Trophoblast cell (in vitro differentiated cells and primary cell): ENCODE results near the gene PSMD12.
"Not testable (repeated sequence)": the region's sequence is repeated elsewhere in the genome, so short reads cannot be mapped to it uniquely, and the experiment has no call there.

ENCODE experiments used
- DNase-seq, 2 donors: peaks; one replicate each; pipeline ENCODE4 v3.0.0-alpha.2; 2016
- H2AFZ ChIP-seq: 2 replicates; pipeline ENCODE4 v1.6.1; 2013; ENCODE audit warnings: low read length, moderate library complexity, mild to moderate bottlenecking; ENCODE audit not compliant: insufficient read depth, poor library complexity
- H2AK5ac ChIP-seq: 2 replicates; pipeline ENCODE4 v1.6.1; 2013; ENCODE audit warnings: mild to moderate bottlenecking, low read length
- H2BK120ac ChIP-seq: 2 replicates; pipeline ENCODE4 v1.6.1; 2013; ENCODE audit warnings: low read length, mild to moderate bottlenecking, moderate library complexity; ENCODE audit not compliant: insufficient read depth, poor library complexity
- H2BK12ac ChIP-seq: 2 replicates; pipeline ENCODE4 v1.6.1; 2013; ENCODE audit warnings: mild to moderate bottlenecking, low read length, moderate library complexity
- H2BK5ac ChIP-seq: 2 replicates; pipeline ENCODE4 v1.6.1; 2013; ENCODE audit warnings: low read length, low read depth, moderate library complexity, mild to moderate bottlenecking; ENCODE audit not compliant: poor library complexity
- H3K14ac ChIP-seq: 2 replicates; pipeline ENCODE4 v1.6.1; 2013; ENCODE audit warnings: mild to moderate bottlenecking, low read length
- H3K18ac ChIP-seq: 2 replicates; pipeline ENCODE4 v1.6.1; 2013; ENCODE audit warnings: mild to moderate bottlenecking, low read length
- H3K23ac ChIP-seq: 2 replicates; pipeline ENCODE4 v1.6.1; 2013; ENCODE audit warnings: low read length
- H3K27ac ChIP-seq: 2 replicates; pipeline ENCODE4 v1.5.1; 2013; ENCODE audit warnings: low read depth, mild to moderate bottlenecking, inconsistent platforms, low read length, moderate library complexity
- H3K27me3 ChIP-seq: 2 replicates; pipeline ENCODE4 v1.6.1; 2013; ENCODE audit warnings: inconsistent platforms, mild to moderate bottlenecking, low read length, moderate library complexity; ENCODE audit not compliant: insufficient read depth
- H3K36me3 ChIP-seq, 2 experiments: 1 replicate in 1 of 2; 2 replicates in 1 of 2; pipeline ENCODE4 v1.6.1; 2013; ENCODE audit warnings: low read length in 2 of 2, mild to moderate bottlenecking in 2 of 2, moderate library complexity in 1 of 2; ENCODE audit not compliant: insufficient read depth in 2 of 2, control insufficient read depth in 1 of 2
- H3K4ac ChIP-seq: 2 replicates; pipeline ENCODE4 v1.6.1; 2013; ENCODE audit warnings: low read depth, mild to moderate bottlenecking, low read length, moderate library complexity
- H3K4me1 ChIP-seq, 2 experiments: 1 replicate in 1 of 2; 2 replicates in 1 of 2; pipeline ENCODE4 v1.6.1; 2013; ENCODE audit warnings: low read length in 2 of 2, mild to moderate bottlenecking in 2 of 2, moderate library complexity in 1 of 2; ENCODE audit not compliant: insufficient read depth in 2 of 2, control insufficient read depth in 1 of 2
- H3K4me2 ChIP-seq: 2 replicates; pipeline ENCODE4 v1.6.1; 2013; ENCODE audit warnings: inconsistent platforms, mild to moderate bottlenecking, low read length, moderate library complexity
- H3K4me3 ChIP-seq: 2 replicates; pipeline ENCODE4 v1.5.1; 2013; ENCODE audit warnings: mild to moderate bottlenecking, low read depth, low read length, inconsistent platforms
- H3K79me1 ChIP-seq: one replicate; pipeline ENCODE4 v1.6.1; 2013; ENCODE audit warnings: low read length
- H3K79me2 ChIP-seq: 2 replicates; pipeline ENCODE4 v1.6.1; 2013; ENCODE audit warnings: low read length, mild to moderate bottlenecking; ENCODE audit not compliant: control insufficient read depth, insufficient read depth, poor library complexity
- H3K9ac ChIP-seq: 2 replicates; pipeline ENCODE4 v1.6.1; 2013; ENCODE audit warnings: mild to moderate bottlenecking, low read length
- H3K9me3 ChIP-seq: 2 replicates; pipeline ENCODE4 v1.6.1; 2013; ENCODE audit warnings: low read depth, mild to moderate bottlenecking, control low read depth, inconsistent platforms, low read length; ENCODE audit not compliant: insufficient read depth
- H4K12ac ChIP-seq: 2 replicates; pipeline ENCODE4 v1.6.1; 2013; ENCODE audit warnings: low read depth, mild to moderate bottlenecking, low read length, moderate library complexity
- H4K8ac ChIP-seq: 2 replicates; pipeline ENCODE4 v1.6.1; 2013; ENCODE audit warnings: low read depth, mild to moderate bottlenecking, low read length, moderate library complexity
- H4K91ac ChIP-seq: one replicate; pipeline ENCODE4 v1.6.1; 2013; ENCODE audit warnings: low read depth, mild to moderate bottlenecking, low read length, moderate library complexity
- WGBS: extraction: QIAGEN DNeasy Blood & Tissue Kit; methylation state at CpG from one replicate; pipeline ENCODE4 v1.1.7; 2013; ENCODE audit warnings: missing lambda C conversion rate; ENCODE audit not compliant: insufficient read length, insufficient coverage; ENCODE audit errors: extremely low coverage; 5-methylcytosine and 5-hydroxymethylcytosine counted together

Gene PSMD12

DNA sequence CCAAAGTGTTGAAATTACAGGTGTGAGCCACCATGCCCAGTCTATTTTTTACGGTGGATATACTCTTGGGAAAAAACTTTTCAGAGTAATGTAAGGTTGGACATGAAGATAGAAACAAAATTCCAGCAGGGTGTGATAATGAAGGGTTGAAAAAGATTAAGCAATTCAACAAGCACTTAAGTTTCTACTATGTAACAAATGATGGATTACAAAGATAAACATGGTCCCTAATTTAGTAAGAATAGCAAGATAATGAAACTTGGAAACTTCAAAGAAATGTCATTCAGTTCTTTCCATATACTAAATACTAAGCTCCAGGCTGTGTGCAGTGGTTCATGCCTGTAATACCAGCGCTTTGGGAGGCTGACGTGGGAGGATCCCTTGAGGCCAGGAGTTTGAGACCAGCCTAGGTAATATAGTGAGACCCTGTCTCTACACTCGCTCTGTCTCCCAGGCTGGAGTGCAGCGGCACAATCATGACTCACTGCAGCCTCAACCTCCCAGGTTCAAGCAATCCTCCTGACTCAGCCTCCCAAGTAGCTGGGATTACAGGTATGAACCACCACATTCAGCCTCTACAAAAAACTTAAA, 31.0 kb downstream of the PSMD12 start:
- no peaks in the 10 kb centered on the region for H3K27me3 ChIP-seq
- peak; percentile 94 to 95 for DNase-seq
- H2AK5ac ChIP-seq = no peak overlapping the region
- WGBS = no CpG with 5 or more reads among the region's 5 CpGs
- no peak overlapping the region for H2AFZ ChIP-seq
- H3K9ac ChIP-seq = no peak overlapping the region
- no peaks in the 10 kb centered on the region for H3K79me2 ChIP-seq
- H3K4ac ChIP-seq = no peak overlapping the region
- no peak overlapping the region for H3K14ac ChIP-seq
- H3K27ac ChIP-seq = no peak overlapping the region
- no peaks in the 10 kb centered on the region for H3K4me1 ChIP-seq
- H4K12ac ChIP-seq = no peak overlapping the region
- no peak overlapping the region for H4K91ac ChIP-seq
- no peak overlapping the region for H3K23ac ChIP-seq
- no peaks in the 10 kb centered on the region for H3K9me3 ChIP-seq
- no peak overlapping the region for H3K18ac ChIP-seq
- no peak overlapping the region for H2BK5ac ChIP-seq
- no peaks in the 10 kb centered on the region for H3K79me1 ChIP-seq
- H4K8ac ChIP-seq = no peak overlapping the region
- no peak overlapping the region for H2BK12ac ChIP-seq
- no peak overlapping the region for H3K4me2 ChIP-seq
- H3K36me3 ChIP-seq = peaks cover 0 to 4% of the 10 kb centered on the region in 2 experiments
- H2BK120ac ChIP-seq = no peak overlapping the region
- H3K4me3 ChIP-seq = no peak overlapping the region

DNA sequence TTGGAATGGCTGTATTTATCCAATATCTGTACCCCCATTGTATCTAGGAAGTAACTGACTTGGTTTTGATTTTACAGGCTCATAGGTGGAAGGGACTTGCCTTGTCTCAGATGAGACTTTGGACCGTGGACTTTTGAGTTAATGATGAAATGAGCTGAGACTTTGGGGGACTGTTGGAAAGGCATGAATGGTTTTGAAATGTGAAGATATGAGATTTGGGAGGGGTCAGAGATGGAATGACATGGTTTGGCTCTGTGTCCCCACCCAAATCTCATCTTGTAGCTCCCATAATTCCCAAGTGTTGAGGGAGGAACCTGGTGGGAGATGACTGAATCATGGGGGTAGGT, 34.2 kb downstream of the PSMD12 start:
- not testable (repeated sequence) for H2AK5ac ChIP-seq, H3K9me3 ChIP-seq, H4K12ac ChIP-seq, H4K91ac ChIP-seq, H2BK12ac ChIP-seq, H3K4me1 ChIP-seq, H2BK5ac ChIP-seq, H3K23ac ChIP-seq, H3K79me2 ChIP-seq, H2BK120ac ChIP-seq, H3K4me3 ChIP-seq, H3K79me1 ChIP-seq, H3K27me3 ChIP-seq, H3K36me3 ChIP-seq, H3K4ac ChIP-seq, H3K9ac ChIP-seq, H4K8ac ChIP-seq, DNase-seq, H3K14ac ChIP-seq, H3K18ac ChIP-seq, H2AFZ ChIP-seq, H3K27ac ChIP-seq, H3K4me2 ChIP-seq
- WGBS = no CpG with 5 or more reads among the region's 1 CpG

DNA sequence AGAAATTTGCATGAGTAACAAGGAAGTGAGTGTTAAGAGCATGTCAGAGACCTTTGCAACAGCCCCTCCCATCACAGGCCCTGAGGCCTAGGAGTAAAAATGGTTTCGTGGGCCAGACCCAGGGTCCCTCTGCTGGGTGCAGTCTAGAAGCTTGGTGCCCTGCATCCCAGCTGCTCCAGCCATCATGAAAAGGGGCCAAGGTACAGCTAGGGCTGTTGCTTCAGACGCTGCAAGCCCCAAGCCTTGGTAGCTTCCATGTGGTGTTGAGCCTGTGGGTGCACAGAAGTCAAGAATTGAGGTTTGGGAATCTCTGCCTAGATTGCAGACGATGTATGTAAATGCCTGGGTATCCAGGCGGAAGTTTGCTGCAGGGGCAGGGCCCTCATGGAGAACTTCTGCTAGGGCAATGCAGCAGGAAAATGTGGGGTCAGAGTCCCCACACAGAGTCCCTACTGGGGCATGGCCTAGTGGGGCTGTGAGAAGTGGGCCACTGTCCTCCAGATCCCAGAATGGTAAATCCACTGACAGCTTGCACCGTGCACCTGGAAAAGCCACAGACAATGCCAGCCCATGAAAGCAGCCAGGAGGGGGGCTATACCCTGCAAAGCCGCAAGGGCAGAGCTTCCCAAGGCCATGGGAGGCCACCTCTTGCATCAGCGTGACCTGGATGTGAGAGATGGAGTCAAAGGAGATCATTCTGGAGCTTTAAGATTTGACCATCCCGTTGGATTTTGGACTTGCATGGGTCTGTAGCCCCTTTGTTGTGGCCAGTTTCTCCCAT, 34.8 kb downstream of the PSMD12 start:
- not testable (repeated sequence) for H3K23ac ChIP-seq, H3K79me1 ChIP-seq, H3K4ac ChIP-seq, H3K4me2 ChIP-seq, H3K14ac ChIP-seq, H3K79me2 ChIP-seq, H2AK5ac ChIP-seq, H4K8ac ChIP-seq, H3K4me3 ChIP-seq, H3K4me1 ChIP-seq, H2BK120ac ChIP-seq, H3K27me3 ChIP-seq, H3K18ac ChIP-seq, H3K9me3 ChIP-seq, H3K27ac ChIP-seq, H3K36me3 ChIP-seq, H2AFZ ChIP-seq, DNase-seq, H2BK5ac ChIP-seq, H4K12ac ChIP-seq, H3K9ac ChIP-seq, H2BK12ac ChIP-seq, H4K91ac ChIP-seq
- WGBS = no CpG with 5 or more reads among the region's 8 CpGs

DNA sequence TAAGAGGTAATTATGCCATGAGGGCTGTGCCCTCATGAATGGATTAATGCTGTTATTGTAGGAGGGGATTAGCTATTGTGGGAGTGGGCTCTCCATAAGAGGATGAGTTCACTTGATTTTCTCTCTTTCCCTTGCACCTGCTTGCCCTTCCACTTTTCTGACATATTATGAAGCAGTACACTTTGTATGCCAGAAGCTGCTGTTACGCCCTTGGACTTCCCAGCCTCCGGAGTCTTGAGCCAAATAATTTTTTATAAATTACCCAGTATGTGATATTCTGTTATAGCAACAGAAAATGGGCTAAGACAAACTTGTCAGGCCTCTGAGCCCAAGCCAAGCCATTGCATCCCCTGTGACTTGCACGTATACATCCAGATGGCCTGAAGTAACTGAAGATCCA, 38.4 kb downstream of the PSMD12 start:
- no peak overlapping the region for H3K14ac ChIP-seq
- no peak overlapping the region for H3K18ac ChIP-seq
- H3K9me3 ChIP-seq = no peaks in the 10 kb centered on the region
- no peaks in the 10 kb centered on the region for H3K79me2 ChIP-seq
- no peak overlapping the region for H2AFZ ChIP-seq
- H2AK5ac ChIP-seq = no peak overlapping the region
- no peak overlapping the region for H2BK5ac ChIP-seq
- no peak overlapping the region for H2BK120ac ChIP-seq
- DNase-seq = no peak
- H4K12ac ChIP-seq = no peak overlapping the region
- no peaks in the 10 kb centered on the region for H3K4me1 ChIP-seq
- no peak overlapping the region for H3K9ac ChIP-seq
- H4K8ac ChIP-seq = no peak overlapping the region
- H3K27ac ChIP-seq = no peak overlapping the region
- H2BK12ac ChIP-seq = no peak overlapping the region
- no peak overlapping the region for H3K4ac ChIP-seq
- H3K23ac ChIP-seq = no peak overlapping the region
- no peaks in the 10 kb centered on the region for H3K79me1 ChIP-seq
- H3K4me2 ChIP-seq = no peak overlapping the region
- H3K27me3 ChIP-seq = no peaks in the 10 kb centered on the region
- H4K91ac ChIP-seq = no peak overlapping the region
- no peaks in the 10 kb centered on the region for H3K36me3 ChIP-seq
- no CpG with 5 or more reads among the region's 3 CpGs for WGBS
- no peak overlapping the region for H3K4me3 ChIP-seq
